ENCODE measurements around the gene MORN5. TPM values are rescaled to one million over a fixed set of nuclear protein-coding genes. Genes with fewer than 3 reads are reported as not detected.
A peak's percentile ranks its signal among the peaks of the same experiment; 100 is the strongest.

Gene MORN5
- total RNA-seq, 6 donors from 2014 or later, result 3.5 to 33.5 (median 10.5) TPM; not detected in 1

DNA sequence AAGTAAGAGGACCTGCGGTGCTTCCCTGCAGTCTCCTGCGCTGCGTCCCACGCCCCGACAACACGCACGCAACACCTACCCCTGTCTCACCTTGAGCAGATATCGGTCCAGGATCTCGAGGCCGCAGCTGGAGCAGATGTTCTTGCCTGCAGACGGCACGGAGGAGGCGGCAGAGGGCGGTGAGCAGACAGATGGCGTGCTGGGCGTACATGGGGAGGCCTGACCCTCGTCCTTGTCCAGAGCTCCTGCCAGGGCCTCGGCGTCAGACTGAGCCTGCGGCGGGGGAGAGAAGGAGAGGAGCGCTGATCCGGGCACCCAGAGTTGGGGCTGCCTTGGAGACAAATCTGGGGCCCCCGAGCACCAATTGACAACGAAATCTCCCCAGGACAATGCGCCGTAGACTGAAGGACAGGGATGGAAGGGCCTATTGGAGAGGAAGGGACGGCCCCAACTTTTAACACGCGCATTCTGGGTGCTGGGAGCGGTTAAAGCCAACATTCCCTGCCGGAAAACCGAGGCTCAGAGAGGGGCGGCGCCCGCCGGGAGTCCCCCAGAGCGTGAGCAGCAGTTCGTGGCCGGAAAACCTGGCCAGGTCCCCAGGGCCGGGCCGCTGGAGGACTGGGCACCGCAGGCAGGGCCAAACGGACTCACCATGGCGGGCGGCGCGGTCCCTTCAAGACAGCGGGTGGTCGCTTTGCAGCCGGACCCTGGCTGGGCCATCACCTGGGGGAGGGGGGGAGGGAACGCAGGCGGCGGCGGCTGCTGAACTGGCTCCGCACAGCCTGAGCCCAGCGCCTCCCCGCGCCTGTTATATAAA is 67.3 kb downstream of the MORN5 start:
- Histone ChIP-seq H3K27me3 (peaks cover 0 to 58% (median 31%) of the 10 kb centered on the region in 4 donors), H3K4me1 (peaks cover 22 to 39% (median 27%) of the 10 kb centered on the region in 4 donors), H3K27ac (no peak overlapping the region), H3K4me3 (peak overlapping the region in 3 of 4 donors; percentile 40 to 52 (median 47)), H3K9me3 (no peaks in the 10 kb centered on the region), H3K36me3 (no peaks in the 10 kb centered on the region)
- TF ChIP-seq POLR2AphosphoS5 (IDR thresholded peaks at IDR 0.05) (no peak), POLR2A (IDR thresholded peaks at IDR 0.05) (no peak), EP300 (IDR thresholded peaks at IDR 0.05) (no peak)
- TF ChIP-seq, protein P1, sequence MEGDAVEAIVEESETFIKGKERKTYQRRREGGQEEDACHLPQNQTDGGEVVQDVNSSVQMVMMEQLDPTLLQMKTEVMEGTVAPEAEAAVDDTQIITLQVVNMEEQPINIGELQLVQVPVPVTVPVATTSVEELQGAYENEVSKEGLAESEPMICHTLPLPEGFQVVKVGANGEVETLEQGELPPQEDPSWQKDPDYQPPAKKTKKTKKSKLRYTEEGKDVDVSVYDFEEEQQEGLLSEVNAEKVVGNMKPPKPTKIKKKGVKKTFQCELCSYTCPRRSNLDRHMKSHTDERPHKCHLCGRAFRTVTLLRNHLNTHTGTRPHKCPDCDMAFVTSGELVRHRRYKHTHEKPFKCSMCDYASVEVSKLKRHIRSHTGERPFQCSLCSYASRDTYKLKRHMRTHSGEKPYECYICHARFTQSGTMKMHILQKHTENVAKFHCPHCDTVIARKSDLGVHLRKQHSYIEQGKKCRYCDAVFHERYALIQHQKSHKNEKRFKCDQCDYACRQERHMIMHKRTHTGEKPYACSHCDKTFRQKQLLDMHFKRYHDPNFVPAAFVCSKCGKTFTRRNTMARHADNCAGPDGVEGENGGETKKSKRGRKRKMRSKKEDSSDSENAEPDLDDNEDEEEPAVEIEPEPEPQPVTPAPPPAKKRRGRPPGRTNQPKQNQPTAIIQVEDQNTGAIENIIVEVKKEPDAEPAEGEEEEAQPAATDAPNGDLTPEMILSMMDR (IDR thresholded peaks at IDR 0.05), result no peak
- peak in 1 of 2 donors; percentile 82 for DNase-seq
- ATAC-seq (ENCODE audit: low FRiP score in 2 of 2), result no peak
- WGBS, 2 donors, result 41 to 51% methylated on average over 18 to 55 of the region's 59 CpGs

DNA sequence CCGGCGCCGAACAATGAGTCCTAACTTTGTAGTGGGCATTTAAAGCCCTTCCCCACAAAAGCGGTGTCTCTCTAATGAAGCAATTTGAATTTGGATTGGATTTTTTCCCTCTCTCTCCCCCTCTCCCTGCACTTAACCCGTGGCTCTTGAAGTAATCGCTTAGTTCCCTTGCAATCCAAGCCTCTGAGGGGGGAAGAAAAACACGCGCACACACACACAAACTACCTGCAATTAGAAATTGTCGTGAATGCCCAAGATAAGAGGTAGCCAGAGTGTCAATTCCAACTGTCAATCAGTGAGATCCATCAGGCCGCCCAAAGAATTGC is 67.8 kb downstream of the MORN5 start:
- ATAC-seq (ENCODE audit: low FRiP score in 2 of 2), result no peak
- TF ChIP-seq, protein P1 (IDR thresholded peaks at IDR 0.05), result no peak
- no peak for TF ChIP-seq POLR2A (IDR thresholded peaks at IDR 0.05)
- TF ChIP-seq EP300 (IDR thresholded peaks at IDR 0.05), result no peak
- no peak for TF ChIP-seq POLR2AphosphoS5 (IDR thresholded peaks at IDR 0.05)
- Histone ChIP-seq H3K27ac (no peak overlapping the region), H3K9me3 (no peaks in the 10 kb centered on the region), H3K4me3 (peak overlapping the region in 3 of 4 donors; percentile 40 to 52 (median 47)), H3K36me3 (no peaks in the 10 kb centered on the region), H3K27me3 (peaks cover 0 to 54% (median 29%) of the 10 kb centered on the region in 4 donors), H3K4me1 (peaks cover 22 to 39% (median 27%) of the 10 kb centered on the region in 4 donors)
- 10 to 23% methylated on average over 10 of the region's 10 CpGs for WGBS, 2 donors
- no peak for DNase-seq

GRCh38 chr9:122228191-122228567 is 68.5 kb downstream of the MORN5 start:
- ATAC-seq (ENCODE audit: low FRiP score in 2 of 2) (no peak), DNase-seq (no peak)
- TF ChIP-seq EP300 (IDR thresholded peaks at IDR 0.05), result no peak
- TF ChIP-seq POLR2AphosphoS5 (IDR thresholded peaks at IDR 0.05), result no peak
- TF ChIP-seq, protein P1 (IDR thresholded peaks at IDR 0.05), result no peak
- TF ChIP-seq POLR2A (IDR thresholded peaks at IDR 0.05), result no peak
- Histone ChIP-seq H3K27me3 (peaks cover 0 to 50% (median 29%) of the 10 kb centered on the region in 4 donors), H3K9me3 (no peaks in the 10 kb centered on the region), H3K4me3 (peak overlapping the region; percentile 37 to 52 (median 44)), H3K36me3 (no peaks in the 10 kb centered on the region), H3K27ac (no peak overlapping the region), H3K4me1 (peaks cover 22 to 42% (median 27%) of the 10 kb centered on the region in 4 donors)
- WGBS, 2 donors, result 2 to 3% methylated on average over 25 to 37 of the region's 38 CpGs

- ATAC-seq (ENCODE audit: low FRiP score in 2 of 2) (peak in 1 of 2 donors; percentile 62), DNase-seq (peak in 1 of 2 donors; percentile 85)
- H3K27ac ChIP-seq, result no peak within 1 kb of the TSS
- H3K27me3 ChIP-seq, result peaks cover 0 to 50% (median 29%) of the 10 kb centered on the region in 4 donors
- peak within 1 kb of the TSS; percentile 37 to 52 (median 44) for H3K4me3 ChIP-seq
- no peaks in the 10 kb centered on the region for H3K9me3 ChIP-seq
- TF ChIP-seq POLR2A (IDR thresholded peaks at IDR 0.05) (no peak), POLR2AphosphoS5 (IDR thresholded peaks at IDR 0.05) (no peak), EP300 (IDR thresholded peaks at IDR 0.05) (no peak)
- TF ChIP-seq, protein P1 (IDR thresholded peaks at IDR 0.05), result no peak
- 14 to 21% methylated on average over 18 of the region's 70 CpGs for WGBS, 2 donors
- H3K4me1 ChIP-seq, result peaks cover 22 to 43% (median 27%) of the 10 kb centered on the region in 4 donors
- H3K36me3 ChIP-seq, result no peaks in the 10 kb centered on the region
These were observed 69.1 kb downstream of the MORN5 start, which contains the start of gene LHX6 for GRCh38 chr9:122228568-122229484. Gene LHX6 (minus strand): TSS chr9:122228957. CDS start chr9:122228740, 217 bp downstream.
